Left ventricle myocardium superior (tissue), 1 donor: Measurements from ENCODE around the gene TAS1R3. TPM values are rescaled to one million over a fixed set of nuclear protein-coding genes. Genes with fewer than 3 reads are reported as not detected.

ENCODE experiments used
- ATAC-seq: fragments of 200-7000 bp; cut with Tn5 transposase; one replicate; pipeline ENCODE4 v1.9.1; 2020; ENCODE audit warnings: mild to moderate bottlenecking, moderate library complexity
- DNase-seq: peaks from one replicate; pipeline ENCODE4 v3.0.0-alpha.2; 2020
- intact Hi-C: fragments of 100-400 bp; cut with micrococcal nuclease; formaldehyde crosslinking; loops from one replicate; pipeline ENCODE4 v1.11.0; 2022
- total RNA-seq: library from RNA; stranded (reverse); fragmentation: NEBNext Ultra II Directional; extraction: Animal tissue kit (Norgen Biotek cat#: 25700); gene quantifications from one replicate; pipeline ENCODE4 v1.2.1, GENCODE V29; 2021
- donor health status: DM: no; HTN: yes; CAD: no; lungs with severe emphysema.

TAS1R3 gene
- total RNA-seq, 1 donor from 2014 or later = 0.57 TPM

DNA sequence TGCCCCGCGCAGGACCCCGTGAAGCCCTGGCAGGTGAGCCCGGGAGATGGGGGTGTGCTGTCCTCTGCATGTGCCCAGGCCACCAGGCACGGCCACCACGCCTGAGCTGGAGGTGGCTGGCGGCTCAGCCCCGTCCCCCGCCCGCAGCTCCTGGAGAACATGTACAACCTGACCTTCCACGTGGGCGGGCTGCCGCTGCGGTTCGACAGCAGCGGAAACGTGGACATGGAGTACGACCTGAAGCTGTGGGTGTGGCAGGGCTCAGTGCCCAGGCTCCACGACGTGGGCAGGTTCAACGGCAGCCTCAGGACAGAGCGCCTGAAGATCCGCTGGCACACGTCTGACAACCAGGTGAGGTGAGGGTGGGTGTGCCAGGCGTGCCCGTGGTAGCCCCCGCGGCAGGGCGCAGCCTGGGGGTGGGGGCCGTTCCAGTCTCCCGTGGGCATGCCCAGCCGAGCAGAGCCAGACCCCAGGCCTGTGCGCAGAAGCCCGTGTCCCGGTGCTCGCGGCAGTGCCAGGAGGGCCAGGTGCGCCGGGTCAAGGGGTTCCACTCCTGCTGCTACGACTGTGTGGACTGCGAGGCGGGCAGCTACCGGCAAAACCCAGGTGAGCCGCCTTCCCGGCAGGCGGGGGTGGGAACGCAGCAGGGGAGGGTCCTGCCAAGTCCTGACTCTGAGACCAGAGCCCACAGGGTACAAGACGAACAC lies 1.8 kb downstream of the TAS1R3 start:
- no peak for DNase-seq
- intact Hi-C loops = no loop called here
- no peak for ATAC-seq

GRCh38 chr1:1333551-1334241 lies 2.6 kb downstream of the TAS1R3 start:
- no peak for DNase-seq
- intact Hi-C loops = no loop called here
- no peak for ATAC-seq

GRCh38 chr1:1334835-1335234 lies 3.8 kb downstream of the TAS1R3 start:
- intact Hi-C loops = no loop called here
- no peak for ATAC-seq
- no peak for DNase-seq

- intact Hi-C loops = no loop called here
- ATAC-seq = no peak
- no peak for DNase-seq
These were observed 4.2 kb downstream of the TAS1R3 start for GRCh38 chr1:1335283-1335682.

DNA sequence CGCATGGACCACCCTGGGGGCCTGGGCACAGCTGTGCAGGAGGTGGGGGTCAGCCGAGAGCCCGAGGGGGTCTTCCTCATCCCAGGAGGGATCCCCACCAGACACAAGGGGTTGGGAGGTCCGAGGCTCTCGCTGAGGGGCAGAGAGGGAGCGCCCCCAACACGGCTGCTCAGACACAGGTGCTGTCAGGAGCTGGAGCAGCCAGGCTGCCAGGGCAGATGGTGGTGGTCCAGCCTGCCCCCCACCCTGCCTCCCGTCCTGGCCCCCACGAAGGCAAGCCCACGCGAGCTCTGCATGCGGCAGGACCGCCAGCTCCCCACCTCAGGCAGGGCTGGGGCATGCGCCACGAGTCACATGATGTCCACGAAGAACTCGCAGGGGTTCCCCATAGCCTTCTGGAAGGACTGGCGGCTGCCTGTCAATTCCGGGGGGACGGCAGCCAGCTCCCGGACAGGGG lies 4.7 kb downstream of the TAS1R3 start:
- intact Hi-C loops = no loop called here
- DNase-seq (no peak), ATAC-seq (no peak)

DNA sequence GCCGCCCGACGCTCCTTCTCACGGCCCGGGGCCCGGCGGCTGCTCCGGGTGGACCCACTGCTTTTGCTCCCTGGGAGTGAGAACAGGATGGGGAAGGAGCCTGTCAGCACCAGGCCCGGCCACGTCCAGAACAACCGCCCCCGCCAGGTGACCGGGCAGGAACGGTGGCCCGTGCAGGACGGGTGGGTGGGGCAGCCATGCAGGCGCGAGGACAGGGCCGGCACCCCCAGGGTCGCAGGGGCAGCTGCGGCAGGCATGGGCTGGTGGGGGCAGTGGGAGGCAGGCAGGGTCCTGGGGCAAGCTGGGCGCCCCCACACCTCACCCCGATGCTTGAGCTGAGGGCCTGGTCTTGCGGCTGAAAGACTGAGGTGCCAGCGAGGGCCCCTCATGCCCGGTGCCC lies 5.4 kb downstream of the TAS1R3 start:
- intact Hi-C loops = no loop called here
- ATAC-seq (no peak), DNase-seq (no peak)

DNA sequence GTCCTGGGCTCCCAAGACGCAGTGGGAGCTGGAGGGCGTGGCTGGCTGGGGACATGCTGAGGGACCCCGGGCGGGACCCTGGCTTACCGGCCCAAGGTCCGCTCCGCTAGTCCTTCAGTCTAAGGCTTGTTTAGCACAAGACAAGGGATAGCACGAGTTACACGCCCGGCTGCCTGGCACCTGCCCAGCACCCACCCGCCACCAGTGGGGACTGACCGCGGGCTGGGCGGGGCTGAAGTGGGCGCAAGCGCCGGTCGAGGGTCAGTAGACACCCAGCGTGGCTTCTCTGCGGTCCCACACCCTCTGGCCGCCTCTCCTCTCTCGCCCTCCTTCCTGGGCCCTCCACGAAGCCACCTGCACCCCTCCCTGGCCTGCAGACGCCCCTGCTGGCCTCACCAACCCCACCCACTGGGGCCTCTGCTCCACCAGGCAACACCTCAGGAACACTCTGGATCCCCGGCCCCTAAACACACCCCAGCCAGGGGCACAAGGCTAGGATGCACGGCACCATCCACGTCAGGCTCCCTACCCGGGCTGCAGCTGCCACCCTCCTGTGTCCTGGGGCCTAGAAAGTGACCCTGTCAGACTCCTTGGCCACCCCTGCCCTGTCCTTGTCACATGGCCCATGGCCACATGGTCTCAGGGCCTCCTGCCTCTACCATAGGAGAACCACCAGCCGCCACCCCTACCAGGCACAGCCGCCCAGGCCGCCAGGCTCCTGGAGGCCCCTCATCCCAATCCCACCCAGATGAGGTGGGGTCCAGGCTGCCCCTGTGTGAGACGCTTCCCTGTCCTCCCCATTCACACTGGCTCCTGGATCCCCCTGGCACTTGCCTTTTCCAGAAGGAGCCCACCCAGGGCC lies 6.1 kb downstream of the TAS1R3 start:
- intact Hi-C loops = no loop called here
- ATAC-seq = no peak

GRCh38 chr1:1337793-1338147 lies 6.7 kb downstream of the TAS1R3 start:
- no peak for DNase-seq
- no peak for ATAC-seq
- intact Hi-C loops = no loop called here

More for the DNA sequence above, 6.1 kb downstream of the TAS1R3 start:
- DNase-seq = no peak

DNA sequence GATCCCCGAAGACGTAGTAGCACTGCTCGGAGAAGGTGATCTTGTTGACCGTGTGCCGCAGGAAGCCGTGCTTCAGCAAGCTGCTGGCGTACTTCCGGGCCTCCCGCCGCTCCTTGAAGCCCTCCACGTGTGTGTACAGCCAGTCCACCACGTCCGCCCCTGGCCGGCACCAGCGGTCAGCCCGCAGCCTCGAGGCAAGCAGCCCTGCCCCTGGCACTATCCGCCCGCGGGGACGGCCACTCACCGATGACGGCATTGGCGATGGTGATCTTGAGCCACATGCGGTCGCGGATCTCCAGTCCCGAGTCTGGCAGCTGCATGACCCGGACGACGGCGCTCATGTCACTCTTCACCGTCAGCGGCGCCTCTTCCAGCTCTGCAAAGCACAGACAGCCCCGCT lies 7.2 kb downstream of the TAS1R3 start:
- ATAC-seq = no peak
- intact Hi-C loops = no loop called here

DNA sequence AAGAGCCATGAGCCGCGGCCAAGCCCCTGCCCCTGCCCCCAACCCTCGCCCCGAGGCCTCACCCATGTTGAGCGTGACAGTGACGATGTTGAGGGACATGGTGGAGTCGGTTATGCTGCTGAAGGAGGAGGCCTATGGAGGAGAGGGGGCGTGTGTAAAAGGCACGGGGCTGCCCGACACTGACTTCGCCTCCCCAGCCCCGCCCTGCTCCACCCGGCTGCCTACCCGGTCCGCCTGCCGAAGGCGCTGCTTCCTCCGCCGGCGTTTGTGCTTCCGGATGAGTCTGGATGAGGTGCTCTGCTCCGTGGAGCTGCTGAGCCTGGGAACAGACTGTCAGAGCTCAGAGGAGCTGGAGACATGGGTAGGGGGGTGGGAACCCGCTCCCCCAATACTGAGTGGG lies 9.1 kb downstream of the TAS1R3 start:
- no peak for ATAC-seq
- intact Hi-C loops = no loop called here
- DNase-seq = no peak

More for the DNA sequence above, 7.2 kb downstream of the TAS1R3 start:
- no peak for DNase-seq

- intact Hi-C loops = no loop called here
- no peak for ATAC-seq
These were observed 9.9 kb downstream of the TAS1R3 start for GRCh38 chr1:1340791-1341548.

DNA sequence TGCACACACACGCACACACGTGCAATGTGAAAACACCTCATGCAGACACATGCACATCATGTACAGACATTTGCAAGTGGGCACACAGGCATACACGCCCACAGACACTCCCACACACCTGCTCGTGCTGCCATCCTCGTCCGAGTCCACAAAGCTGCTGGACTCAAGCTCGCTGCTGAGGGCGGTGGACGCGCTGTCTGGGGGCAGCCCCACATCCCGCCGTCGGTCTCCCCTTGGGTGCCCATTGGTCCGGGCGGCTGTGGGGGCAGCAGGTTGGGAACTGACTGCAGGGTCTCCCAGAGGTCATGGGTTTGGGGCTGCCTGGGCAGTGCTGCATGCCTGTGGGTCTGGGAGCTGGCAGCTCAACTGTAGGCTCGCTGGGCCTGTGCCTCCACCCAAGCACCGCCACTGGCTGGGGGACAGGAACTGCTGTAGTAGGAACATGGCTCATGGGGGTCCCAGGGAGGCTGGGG lies 10.5 kb downstream of the TAS1R3 start:
- ATAC-seq (no peak), DNase-seq (no peak)
- intact Hi-C loops = no loop called here

More at GRCh38 chr1:1340791-1341548, 9.9 kb downstream of the TAS1R3 start:
- DNase-seq = no peak

DNA sequence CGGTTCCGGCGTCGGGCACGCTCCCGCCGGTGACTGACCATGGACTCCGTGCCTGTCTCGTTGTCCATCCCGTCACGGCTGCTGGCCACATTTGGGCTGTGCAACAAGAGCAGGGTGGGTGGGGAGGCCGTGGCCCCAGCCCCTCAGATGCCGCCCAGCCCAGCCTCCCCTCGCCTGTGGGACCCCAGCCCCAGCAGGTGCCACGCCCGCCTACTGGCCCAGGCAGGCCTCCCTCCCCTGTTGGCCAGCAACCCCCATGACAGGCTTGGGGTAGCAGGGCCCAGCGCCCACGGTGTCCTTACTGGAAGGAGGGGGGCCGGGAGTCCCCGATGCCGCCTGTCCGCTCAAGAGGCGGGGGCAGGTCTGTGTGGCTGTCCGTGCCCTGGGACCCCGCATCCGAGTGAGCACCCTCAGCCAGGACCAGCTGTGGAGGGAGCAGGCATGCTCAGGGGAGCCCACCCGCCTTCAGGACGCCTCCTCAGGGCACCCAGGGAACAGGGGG lies 11.0 kb downstream of the TAS1R3 start:
- intact Hi-C loops = no loop called here
- ATAC-seq (no peak), DNase-seq (no peak)

DNA sequence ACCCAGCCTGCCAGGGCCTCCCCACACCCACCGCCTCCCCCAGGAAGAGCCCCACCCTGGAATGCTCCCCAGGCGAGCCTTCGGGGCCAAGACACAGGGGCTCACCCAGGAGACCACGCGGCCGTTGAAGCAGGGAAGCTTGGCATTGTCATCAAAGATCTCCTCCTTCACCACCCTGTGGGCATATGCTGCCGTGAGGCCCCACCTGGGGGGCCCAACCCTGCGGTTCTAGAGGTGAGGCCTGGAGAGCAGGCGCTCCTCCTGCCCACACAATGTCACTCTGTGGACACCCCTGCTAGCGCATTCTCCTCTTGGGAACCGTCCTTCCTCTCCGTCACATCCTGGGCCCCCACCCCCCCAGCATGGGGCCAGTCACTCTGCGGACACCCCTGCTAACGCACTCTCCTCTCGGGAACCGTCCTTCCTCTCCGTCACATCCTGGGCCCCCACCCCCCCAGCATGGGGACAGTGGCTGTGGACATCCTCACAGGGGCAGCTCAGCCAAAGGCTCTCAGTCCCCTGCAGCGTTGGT lies 11.6 kb downstream of the TAS1R3 start:
- no peak for DNase-seq
- ATAC-seq = no peak
- intact Hi-C loops = no loop called here

GRCh38 chr1:1343811-1344421 lies 12.8 kb downstream of the TAS1R3 start:
- DNase-seq (no peak), ATAC-seq (no peak)
- intact Hi-C loops = no loop called here

- ATAC-seq (no peak), DNase-seq (no peak)
- intact Hi-C loops = no loop called here
These were observed 13.7 kb downstream of the TAS1R3 start for GRCh38 chr1:1344655-1345361.

DNA sequence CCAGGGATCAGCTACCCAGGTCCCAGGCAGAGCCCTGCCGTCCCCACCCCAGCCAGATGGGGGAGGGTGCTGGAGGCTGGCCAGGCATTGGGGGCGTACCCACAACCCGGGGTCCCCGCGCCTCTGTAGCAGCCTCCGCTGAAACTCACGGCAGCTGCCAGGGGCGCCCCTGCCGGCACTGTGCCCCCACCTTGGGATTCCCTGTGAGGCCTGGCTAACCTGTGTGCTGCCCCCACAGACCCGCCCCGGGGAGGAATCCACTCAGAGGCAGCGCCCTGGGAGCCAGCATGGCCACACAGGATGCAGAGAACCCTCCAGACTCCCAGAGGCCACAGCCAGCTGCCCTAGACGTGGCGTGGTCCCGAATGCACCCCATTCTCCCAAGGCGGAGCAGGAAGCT lies 14.3 kb downstream of the TAS1R3 start:
- DNase-seq = peak; percentile 30
- ATAC-seq = no peak
- intact Hi-C loops = no loop called here
